ENCODE results near the gene ENOX1. TPM values are rescaled to one million over a fixed set of nuclear protein-coding genes. Genes with fewer than 3 reads are reported as not detected.

Gene ENOX1
- total RNA-seq, 4 donors from 2014 or later = 0.27 to 0.83 (median 0.53) TPM; not detected in 1

DNA sequence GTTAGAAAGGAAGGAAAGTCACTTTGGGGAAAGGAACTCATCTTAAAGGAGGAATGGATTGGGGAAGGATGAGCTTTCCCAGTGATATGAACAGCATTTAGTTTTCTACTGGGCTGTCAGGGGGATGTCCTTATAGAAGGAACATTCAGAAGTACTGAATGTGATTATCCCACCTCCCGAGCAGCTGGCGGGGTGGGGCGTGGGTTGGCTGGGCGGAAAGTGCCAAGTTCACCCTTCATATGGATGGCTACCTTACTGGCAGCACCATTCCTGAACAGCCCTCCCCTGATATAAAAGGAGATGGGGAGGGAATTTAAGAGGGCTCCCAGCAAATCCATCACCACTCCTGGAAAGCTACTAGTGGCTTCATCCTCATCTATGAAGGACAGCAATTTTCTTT lies 572.6 kb downstream of the ENOX1 start:
- Histone ChIP-seq H3K27ac (no peak overlapping the region), H3K36me3 (no peaks in the 10 kb centered on the region), H3K4me1 (no peaks in the 10 kb centered on the region), H3K4me3 (no peak overlapping the region), H3K27me3 (no peaks in the 10 kb centered on the region), H3K9me3 (no peaks in the 10 kb centered on the region)
- no peak for DNase-seq
- TF ChIP-seq, protein P1, sequence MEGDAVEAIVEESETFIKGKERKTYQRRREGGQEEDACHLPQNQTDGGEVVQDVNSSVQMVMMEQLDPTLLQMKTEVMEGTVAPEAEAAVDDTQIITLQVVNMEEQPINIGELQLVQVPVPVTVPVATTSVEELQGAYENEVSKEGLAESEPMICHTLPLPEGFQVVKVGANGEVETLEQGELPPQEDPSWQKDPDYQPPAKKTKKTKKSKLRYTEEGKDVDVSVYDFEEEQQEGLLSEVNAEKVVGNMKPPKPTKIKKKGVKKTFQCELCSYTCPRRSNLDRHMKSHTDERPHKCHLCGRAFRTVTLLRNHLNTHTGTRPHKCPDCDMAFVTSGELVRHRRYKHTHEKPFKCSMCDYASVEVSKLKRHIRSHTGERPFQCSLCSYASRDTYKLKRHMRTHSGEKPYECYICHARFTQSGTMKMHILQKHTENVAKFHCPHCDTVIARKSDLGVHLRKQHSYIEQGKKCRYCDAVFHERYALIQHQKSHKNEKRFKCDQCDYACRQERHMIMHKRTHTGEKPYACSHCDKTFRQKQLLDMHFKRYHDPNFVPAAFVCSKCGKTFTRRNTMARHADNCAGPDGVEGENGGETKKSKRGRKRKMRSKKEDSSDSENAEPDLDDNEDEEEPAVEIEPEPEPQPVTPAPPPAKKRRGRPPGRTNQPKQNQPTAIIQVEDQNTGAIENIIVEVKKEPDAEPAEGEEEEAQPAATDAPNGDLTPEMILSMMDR (IDR thresholded peaks at IDR 0.05) = no peak
- TF ChIP-seq POLR2A (IDR thresholded peaks at IDR 0.05) = no peak

DNA sequence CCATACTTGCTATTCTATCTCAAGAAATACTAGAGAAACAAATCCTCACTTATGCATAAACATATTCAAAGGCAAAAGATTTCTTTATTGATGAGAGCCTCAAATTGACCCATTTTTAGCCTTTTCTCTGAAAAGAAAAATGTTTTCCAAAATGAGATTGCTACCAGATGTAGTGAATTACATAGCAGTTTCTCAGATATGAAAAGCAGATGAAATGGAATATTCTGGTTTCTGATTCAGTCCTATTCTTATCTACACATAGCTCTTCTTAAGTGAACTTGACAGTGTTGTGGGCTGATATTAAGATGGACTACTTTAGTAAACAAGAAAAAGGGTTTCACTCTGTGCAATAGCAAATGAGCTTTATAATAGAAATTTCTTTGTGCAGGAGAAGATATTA lies 579.9 kb downstream of the ENOX1 start:
- Histone ChIP-seq H3K27me3 (no peaks in the 10 kb centered on the region), H3K36me3 (no peaks in the 10 kb centered on the region), H3K4me1 (no peaks in the 10 kb centered on the region), H3K27ac (no peak overlapping the region), H3K9me3 (no peaks in the 10 kb centered on the region), H3K4me3 (no peak overlapping the region)
- no peak for DNase-seq
- TF ChIP-seq POLR2A (IDR thresholded peaks at IDR 0.05) = no peak
- TF ChIP-seq, protein P1 (IDR thresholded peaks at IDR 0.05) = no peak

DNA sequence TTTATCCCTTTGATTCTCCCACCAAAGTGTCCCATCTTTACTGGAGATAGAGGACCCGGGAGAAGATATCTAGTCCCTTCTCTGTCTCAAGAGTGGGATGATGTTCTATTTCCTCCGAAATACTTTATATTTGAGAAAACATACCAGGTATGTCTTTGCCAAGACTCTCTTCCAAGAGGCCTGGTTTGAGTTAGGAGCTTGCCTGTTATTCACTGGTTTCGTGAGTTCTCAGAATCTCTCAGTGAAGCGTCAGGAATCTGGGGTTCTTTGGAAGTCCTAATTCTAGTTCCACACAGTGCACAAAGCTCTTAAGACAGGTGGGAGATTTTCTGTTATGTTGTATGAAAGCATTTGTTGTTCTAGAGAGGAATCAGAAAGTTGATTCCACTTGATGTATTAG lies 581.4 kb downstream of the ENOX1 start:
- no peaks in the 10 kb centered on the region for H3K36me3 ChIP-seq
- H3K27ac ChIP-seq = no peak overlapping the region
- H3K9me3 ChIP-seq = no peaks in the 10 kb centered on the region
- H3K4me1 ChIP-seq = no peaks in the 10 kb centered on the region
- no peak overlapping the region for H3K4me3 ChIP-seq
- no peak for TF ChIP-seq POLR2A (IDR thresholded peaks at IDR 0.05)
- TF ChIP-seq, protein P1 (IDR thresholded peaks at IDR 0.05) = no peak
- no peak for DNase-seq
- no peaks in the 10 kb centered on the region for H3K27me3 ChIP-seq

DNA sequence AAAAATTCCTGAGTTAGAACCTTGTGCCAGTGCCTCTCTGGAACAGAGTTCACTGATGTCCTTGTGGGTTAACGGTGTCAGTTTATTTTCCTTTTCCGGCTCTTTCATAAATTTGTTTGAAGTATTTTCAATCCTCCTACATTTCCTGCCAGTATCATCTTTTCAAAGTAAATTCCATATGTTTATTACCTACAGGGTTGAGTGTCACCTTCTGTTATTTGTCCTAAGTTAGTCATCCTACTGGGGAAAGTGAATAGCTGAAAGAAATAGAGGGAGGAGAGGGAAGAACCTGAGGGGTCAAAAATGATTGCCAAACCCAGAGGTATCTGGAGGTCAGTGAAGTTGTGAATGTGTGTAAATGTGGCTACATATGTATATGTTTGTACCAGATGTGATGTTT lies 582.2 kb downstream of the ENOX1 start:
- no peak for TF ChIP-seq POLR2A (IDR thresholded peaks at IDR 0.05)
- TF ChIP-seq, protein P1 (IDR thresholded peaks at IDR 0.05) = no peak
- no peak overlapping the region for H3K4me3 ChIP-seq
- no peaks in the 10 kb centered on the region for H3K4me1 ChIP-seq
- no peaks in the 10 kb centered on the region for H3K36me3 ChIP-seq
- DNase-seq = no peak
- no peaks in the 10 kb centered on the region for H3K9me3 ChIP-seq
- H3K27ac ChIP-seq = no peak overlapping the region
- H3K27me3 ChIP-seq = no peaks in the 10 kb centered on the region

DNA sequence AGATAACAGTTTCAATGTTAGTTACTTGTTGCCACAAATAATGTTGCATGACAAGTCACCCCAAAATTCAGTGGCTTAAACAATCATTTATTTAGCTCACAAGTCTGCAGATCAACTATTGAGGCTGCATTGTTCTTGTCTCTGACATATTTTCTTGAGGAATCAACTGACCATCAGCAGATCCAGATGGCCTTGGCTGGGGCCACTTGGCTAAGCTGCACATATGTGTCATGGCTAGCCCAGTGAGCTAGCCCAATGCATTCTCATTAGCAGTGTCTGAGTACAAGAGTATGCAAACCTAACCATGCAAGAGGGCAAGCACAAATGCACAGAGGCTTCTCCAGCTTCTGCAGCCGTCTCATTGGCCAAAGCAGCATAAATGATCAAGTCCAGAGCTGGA lies 583.0 kb downstream of the ENOX1 start:
- no peaks in the 10 kb centered on the region for H3K27me3 ChIP-seq
- H3K4me3 ChIP-seq = no peak overlapping the region
- no peak overlapping the region for H3K27ac ChIP-seq
- TF ChIP-seq POLR2A (IDR thresholded peaks at IDR 0.05) = no peak
- TF ChIP-seq, protein P1 (IDR thresholded peaks at IDR 0.05) = no peak
- H3K4me1 ChIP-seq = no peaks in the 10 kb centered on the region
- H3K36me3 ChIP-seq = no peaks in the 10 kb centered on the region
- H3K9me3 ChIP-seq = no peaks in the 10 kb centered on the region
- DNase-seq = no peak

DNA sequence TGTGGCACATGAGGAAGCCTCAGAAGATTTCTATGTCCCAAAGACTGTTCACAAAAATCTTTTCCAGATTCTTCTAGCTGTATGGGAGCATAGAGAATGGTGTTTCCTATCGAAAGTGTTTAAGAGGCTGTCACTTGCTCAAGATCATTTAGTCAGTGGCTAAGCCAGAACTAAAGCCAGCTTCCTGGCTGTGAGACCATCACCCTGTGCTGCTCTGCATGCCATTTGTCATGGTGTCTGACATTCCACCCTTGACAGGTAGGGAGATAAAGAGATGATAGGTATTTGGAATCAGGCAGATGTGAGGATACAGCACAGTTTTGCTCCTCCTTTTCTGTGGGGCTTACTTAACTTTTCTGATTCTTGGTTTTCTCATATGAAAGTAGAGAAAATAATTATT lies 586.0 kb downstream of the ENOX1 start:
- Histone ChIP-seq H3K4me1 (no peaks in the 10 kb centered on the region), H3K4me3 (no peak overlapping the region), H3K27ac (no peak overlapping the region), H3K27me3 (no peaks in the 10 kb centered on the region), H3K9me3 (no peaks in the 10 kb centered on the region), H3K36me3 (no peaks in the 10 kb centered on the region)
- no peak for DNase-seq
- TF ChIP-seq, protein P1 (IDR thresholded peaks at IDR 0.05) = no peak
- TF ChIP-seq POLR2A (IDR thresholded peaks at IDR 0.05) = no peak
